Midbrain (tissue), 1 donor: ENCODE data around the gene KCNA5.

Source experiments
- DNase-seq: peaks from one replicate; lab custom pipeline; 2025; lab: John Stamatoyannopoulos, UW

KCNA5 gene

DNA sequence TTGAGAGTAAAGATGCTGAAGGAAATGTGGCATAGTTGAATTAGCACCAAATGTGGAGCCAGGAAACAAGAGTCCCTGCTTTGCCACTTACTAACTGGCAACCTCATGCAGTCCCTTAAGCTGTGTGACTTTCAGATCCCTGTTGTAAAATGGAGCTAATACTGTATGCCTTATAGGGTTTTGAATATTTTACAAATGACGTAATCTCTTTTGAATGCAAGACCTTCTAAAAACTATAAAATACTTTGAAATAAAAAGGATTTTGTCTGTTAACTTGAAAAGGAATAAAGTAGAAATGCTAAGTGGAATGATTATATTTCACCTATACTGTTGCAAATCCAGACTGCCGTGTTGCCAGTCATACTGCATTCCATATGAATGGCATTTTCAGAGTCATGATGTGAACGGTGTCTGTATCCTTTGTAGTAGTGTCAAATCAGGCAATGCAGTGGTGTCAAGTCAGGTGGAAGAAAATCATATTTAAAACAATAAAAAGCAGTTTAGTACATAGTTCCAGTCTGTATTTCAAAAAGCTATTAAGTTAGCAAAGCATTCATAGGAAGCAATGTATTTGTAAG lies 21.3 kb downstream of the KCNA5 start:
- no peak for DNase-seq

DNA sequence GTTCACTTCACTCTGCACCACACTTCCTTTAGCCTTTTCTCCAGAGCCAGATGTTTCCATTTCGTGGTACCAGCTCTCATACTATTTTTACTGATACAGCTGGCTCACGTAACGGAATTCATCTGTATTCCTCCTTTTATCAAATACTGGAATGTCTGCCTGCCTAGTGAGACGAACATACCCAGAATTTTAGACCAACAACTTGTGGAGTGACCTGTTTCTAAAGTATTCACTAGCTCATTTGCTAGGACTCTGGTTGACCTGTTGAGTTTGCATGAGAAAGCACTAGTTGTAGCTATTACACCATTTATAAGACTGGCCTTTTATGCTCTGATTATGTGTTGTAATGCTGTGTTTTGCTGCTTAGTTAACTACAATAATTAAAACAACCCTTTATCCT lies 22.6 kb downstream of the KCNA5 start:
- DNase-seq, result no peak

- no peak for DNase-seq
These were observed 24.4 kb downstream of the KCNA5 start for GRCh38 chr12:5068126-5068525.

GRCh38 chr12:5068619-5069018 lies 24.9 kb downstream of the KCNA5 start:
- DNase-seq, result no peak

DNA sequence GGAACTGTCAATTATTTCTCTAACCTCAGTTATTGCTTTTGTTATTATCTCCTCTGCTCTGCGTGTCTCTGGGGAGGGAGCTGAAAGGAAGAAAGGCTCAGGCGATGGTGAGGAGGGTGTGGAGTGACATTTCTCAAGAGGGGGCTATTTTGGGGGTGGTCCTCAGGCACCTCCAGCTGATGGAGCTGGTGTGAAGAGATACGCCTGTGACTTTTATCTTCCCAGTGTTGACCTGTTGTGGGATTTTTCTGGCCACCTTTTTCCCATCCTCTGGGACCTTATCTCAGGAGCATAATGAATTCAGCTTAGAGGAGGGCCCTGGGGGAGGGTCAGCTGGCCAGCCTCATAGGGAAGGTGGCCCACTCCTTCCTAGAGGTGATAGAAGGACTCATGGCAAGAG lies 26.4 kb downstream of the KCNA5 start:
- no peak for DNase-seq

GRCh38 chr12:5071496-5071895 lies 27.8 kb downstream of the KCNA5 start:
- no peak for DNase-seq

GRCh38 chr12:5072311-5072710 lies 28.6 kb downstream of the KCNA5 start:
- peak; percentile 7 for DNase-seq

DNA sequence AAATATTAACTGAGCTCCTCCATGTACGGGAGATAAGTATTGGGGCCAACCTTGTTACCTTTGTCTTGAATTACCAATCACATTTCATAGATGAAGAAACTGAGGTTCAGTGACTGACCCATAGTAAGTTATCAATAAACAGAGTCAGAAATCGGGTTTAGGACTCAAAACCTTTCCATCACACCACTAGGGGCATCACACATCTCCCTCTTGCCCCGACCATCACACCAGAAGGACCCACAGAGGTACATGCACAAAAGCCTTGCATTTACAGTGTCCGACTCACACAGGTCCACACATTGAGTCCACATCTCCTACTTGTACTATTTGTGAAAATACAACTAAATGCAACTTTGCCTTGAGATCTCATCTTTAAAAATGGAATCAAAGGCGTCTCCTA lies 29.4 kb downstream of the KCNA5 start:
- DNase-seq, result no peak

- no peak for DNase-seq
These were observed 30.2 kb downstream of the KCNA5 start for GRCh38 chr12:5073853-5074252.

DNA sequence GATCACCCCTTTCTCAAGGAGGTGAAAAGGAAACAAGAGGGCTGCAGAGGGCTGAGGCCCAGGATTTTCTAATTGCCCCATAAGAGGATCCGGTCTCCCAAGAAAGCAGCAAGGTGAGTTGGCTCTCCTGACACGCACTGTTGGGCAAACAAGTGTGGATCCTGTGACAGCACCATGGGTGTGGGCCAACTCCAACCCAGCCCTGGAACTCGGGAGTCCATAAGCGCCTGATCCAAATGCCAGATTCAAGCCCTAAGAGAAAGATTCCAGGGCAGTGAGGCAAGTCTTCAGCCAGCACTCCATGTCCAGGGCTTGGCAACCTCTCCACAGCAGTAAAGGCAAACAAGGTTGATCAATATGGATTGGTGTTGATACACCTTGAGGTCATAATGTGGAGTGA lies 33.1 kb downstream of the KCNA5 start:
- no peak for DNase-seq

DNA sequence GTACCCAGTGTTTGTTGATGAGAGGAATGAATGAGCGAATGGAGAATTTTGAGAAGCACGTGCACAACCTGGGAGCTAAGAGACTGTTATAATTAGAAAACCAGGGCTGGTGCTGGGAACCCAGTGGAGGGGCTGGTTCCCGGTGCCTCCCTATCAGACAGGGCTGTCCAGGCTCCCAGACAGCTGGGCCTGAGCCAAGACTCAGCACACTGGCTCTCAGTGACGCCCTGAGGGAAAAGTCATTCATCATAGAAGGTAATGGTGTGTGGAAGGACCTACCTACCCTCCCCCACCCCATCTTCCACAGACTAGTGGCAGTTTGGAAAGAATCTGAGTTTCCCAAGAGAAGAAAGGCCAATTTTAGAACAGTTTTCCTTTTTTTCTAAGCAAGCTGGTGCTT lies 34.7 kb downstream of the KCNA5 start:
- no peak for DNase-seq

GRCh38 chr12:5081016-5081415 lies 37.3 kb downstream of the KCNA5 start:
- no peak for DNase-seq

DNA sequence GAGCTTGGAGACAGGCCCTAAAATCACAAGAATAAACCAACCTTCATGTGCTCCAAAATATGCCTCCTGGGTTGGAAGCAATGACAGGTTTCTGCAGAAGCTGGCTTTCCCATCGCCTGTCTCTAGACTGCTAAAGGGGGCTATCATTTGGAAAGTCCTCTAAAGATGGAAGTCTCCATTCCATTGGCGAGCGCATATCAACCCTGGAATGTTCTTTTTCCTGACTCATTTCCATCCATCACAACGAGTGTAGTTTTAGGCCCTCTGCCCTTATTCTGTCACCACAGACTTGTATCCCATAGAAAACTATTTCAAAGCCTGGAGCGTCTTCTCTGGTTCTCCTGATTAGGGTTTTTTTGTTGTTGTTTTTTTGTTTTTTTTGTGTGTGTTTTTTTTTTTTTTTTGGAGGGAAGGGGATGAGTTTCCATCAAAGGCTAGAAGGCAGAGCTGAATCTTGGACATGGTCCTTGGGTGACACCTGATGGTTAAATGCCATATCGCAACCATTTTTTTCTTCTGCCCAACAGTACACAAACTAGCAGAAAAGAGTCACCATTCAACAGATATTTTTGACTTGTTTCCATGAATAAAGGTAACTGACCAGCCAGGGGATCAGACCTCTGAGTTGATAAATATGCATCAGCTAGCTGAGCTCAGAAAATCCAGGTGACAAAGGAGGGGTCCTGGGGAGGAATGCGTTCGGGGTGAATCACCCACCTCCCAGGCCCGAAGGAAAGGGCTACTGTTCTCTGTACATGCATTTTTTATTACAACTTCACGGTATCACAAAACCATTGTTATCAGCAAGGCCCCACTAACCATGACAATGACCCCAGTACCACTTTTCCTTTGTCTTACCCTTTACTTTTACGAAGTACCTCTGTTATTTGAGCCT lies 40.5 kb downstream of the KCNA5 start:
- peak; percentile 75 for DNase-seq

DNA sequence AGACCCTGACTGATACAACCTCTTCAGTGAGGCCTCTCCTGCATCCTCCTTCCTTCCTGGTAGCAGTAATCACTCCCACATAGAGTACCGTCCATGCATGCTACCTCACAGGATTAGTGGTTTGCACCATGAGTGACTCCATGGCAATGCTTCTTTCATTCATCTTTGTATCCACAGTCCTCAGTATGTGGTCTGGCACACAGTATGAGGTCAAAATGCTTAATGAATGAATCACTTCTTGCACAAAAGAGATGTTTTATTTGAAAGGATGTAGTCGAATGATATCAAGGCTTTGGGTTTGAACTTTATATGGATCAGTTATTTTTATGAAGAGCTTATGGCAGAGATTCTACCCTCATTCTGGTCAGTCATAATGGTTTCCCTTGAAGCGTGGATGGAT lies 42.2 kb downstream of the KCNA5 start:
- no peak for DNase-seq

- no peak for DNase-seq
These were observed 44.3 kb downstream of the KCNA5 start for GRCh38 chr12:5087831-5088554.

- no peak for DNase-seq
These were observed 45.0 kb downstream of the KCNA5 start for GRCh38 chr12:5088586-5089264.

DNA sequence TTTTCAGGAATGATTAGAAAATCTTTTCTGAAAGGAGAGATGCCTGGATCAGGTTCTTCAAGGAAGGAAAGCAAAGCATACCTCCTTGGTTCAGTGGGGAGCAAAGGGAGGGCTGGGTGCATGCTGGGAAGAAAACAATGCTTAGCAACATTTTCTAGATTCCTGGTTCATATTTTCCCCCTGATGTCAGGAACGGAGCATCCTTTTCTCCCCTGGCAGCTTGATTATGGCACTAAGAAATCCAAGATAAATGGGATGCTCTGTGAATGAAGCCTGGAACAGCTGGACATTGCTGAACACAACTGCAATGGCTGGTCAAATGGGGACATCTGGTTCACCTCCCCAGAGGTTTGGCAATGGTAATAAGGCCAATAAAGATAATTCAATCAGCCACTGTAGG lies 50.9 kb downstream of the KCNA5 start:
- DNase-seq, result no peak

- DNase-seq, result no peak
These were observed 51.3 kb downstream of the KCNA5 start for GRCh38 chr12:5094986-5095385.
